MCF 10A (cell line): ENCODE results near the gene CELF6. TPM values are rescaled to one million over a fixed set of nuclear protein-coding genes. Genes with fewer than 3 reads are reported as not detected.

Experiments used
- BruUV-seq: library from RNA; stranded (reverse); fragments of 400-500 nt; replicated peaks from 2 replicates; lab custom pipeline; 2021; lab: Mats Ljungman, UMichigan
- CTCF ChIA-PET: fragments of 300-600 bp; sonication (Branson Sonifier 250); formaldehyde crosslinking; extraction: SDS; loops from one replicate; lab custom pipeline; 2021; ENCODE audit warnings: antibody characterized with exemption, inconsistent platforms; lab: Yijun Ruan, JAX
- POLR2A ChIA-PET: fragments of 300-600, 350-650 bp; sonication (Branson Sonifier 250); formaldehyde crosslinking; extraction: SDS; loops from one replicate; lab custom pipeline; 2020; ENCODE audit warnings: antibody characterized with exemption, inconsistent platforms; lab: Yijun Ruan, JAX
- DNase-seq: peaks from one replicate; pipeline ENCODE4 v3.0.0-alpha.2; 2018; ENCODE audit not compliant: unreplicated experiment
- H3K27ac Mint-ChIP-seq: one replicate; pipeline ENCODE4 v1.8.0; 2022; ENCODE audit warnings: mild to moderate bottlenecking, low read depth, mixed read lengths; ENCODE audit not compliant: unreplicated experiment
- H3K27me3 Mint-ChIP-seq: one replicate; pipeline ENCODE4 v1.8.0; 2022; ENCODE audit warnings: mixed read lengths; ENCODE audit not compliant: insufficient read depth, unreplicated experiment
- H3K36me3 Mint-ChIP-seq: one replicate; pipeline ENCODE4 v1.8.0; 2022; ENCODE audit warnings: mild to moderate bottlenecking, moderate library complexity, mixed read lengths; ENCODE audit not compliant: insufficient read depth, unreplicated experiment
- H3K4me1 Mint-ChIP-seq: one replicate; pipeline ENCODE4 v1.8.0; 2022; ENCODE audit warnings: mixed read lengths; ENCODE audit not compliant: insufficient read depth, unreplicated experiment
- H3K4me3 Mint-ChIP-seq: one replicate; pipeline ENCODE4 v1.8.0; 2022; ENCODE audit warnings: mild to moderate bottlenecking, moderate library complexity, mixed read lengths; ENCODE audit not compliant: unreplicated experiment
- H3K9me3 Mint-ChIP-seq: one replicate; pipeline ENCODE4 v1.8.0; 2022; ENCODE audit warnings: mixed read lengths; ENCODE audit not compliant: unreplicated experiment
- intact Hi-C: fragments of 100-400 bp; cut with micrococcal nuclease; formaldehyde crosslinking; loops from 2 replicates; pipeline ENCODE4 v1.14.1; 2022
- total RNA-seq: library from RNA; stranded (reverse); gene quantifications from 2 replicates; pipeline ENCODE4 v1.2.3, GENCODE V29; 2022
- TF ChIP-seq, protein P1 (sequence below): fragments of 200-600 bp; IDR thresholded peaks from one replicate; pipeline ENCODE4 v1.8.0; 2022; ENCODE audit warnings: antibody characterized with exemption, mild to moderate bottlenecking; ENCODE audit not compliant: unreplicated experiment

Gene CELF6
- total RNA-seq, 1 experiment from 2014 or later, result 0.26 TPM

DNA sequence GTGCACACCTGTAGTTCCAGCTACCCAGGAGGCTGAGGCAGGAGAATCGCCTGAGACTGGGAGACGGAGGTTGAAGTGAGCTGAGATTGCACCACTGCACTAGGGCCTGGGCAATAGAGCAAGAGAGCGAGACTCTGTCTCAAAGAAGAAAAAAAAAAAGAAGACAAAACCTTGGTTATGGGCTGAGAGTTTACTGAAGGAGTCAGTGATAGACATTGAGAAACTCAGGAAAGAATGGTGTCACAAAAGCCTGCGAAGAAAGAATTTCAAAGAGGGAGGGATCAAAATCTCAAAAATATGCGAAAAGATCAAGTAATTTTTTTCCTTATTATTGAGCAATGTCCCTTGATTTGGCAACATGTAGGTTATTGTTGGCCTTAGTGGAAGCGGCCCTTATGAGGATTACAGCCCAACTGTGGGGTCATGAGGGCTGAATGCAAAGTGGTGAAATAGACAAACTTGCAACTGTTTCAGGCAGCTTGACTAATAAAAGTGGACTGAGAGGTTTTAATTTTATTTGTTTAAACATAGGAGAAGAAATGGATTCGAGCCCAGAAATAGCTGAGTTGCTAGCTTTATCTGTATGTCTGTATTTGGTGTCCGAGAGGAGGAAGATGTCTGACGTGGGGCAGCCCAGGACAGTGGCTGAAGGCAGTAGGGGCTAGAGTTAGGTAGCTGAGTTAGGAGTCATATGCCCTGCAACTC lies 18.8 kb upstream of the CELF6 start:
- TF ChIP-seq, protein P1, sequence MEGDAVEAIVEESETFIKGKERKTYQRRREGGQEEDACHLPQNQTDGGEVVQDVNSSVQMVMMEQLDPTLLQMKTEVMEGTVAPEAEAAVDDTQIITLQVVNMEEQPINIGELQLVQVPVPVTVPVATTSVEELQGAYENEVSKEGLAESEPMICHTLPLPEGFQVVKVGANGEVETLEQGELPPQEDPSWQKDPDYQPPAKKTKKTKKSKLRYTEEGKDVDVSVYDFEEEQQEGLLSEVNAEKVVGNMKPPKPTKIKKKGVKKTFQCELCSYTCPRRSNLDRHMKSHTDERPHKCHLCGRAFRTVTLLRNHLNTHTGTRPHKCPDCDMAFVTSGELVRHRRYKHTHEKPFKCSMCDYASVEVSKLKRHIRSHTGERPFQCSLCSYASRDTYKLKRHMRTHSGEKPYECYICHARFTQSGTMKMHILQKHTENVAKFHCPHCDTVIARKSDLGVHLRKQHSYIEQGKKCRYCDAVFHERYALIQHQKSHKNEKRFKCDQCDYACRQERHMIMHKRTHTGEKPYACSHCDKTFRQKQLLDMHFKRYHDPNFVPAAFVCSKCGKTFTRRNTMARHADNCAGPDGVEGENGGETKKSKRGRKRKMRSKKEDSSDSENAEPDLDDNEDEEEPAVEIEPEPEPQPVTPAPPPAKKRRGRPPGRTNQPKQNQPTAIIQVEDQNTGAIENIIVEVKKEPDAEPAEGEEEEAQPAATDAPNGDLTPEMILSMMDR, result no peak
- peak; percentile 78 for DNase-seq
- H3K27ac Mint-ChIP-seq, result peak overlapping the region; percentile 55
- no TSS peak for BruUV-seq
- no peak overlapping the region for H3K4me3 Mint-ChIP-seq
- peaks cover 13% of the 10 kb centered on the region for H3K4me1 Mint-ChIP-seq
- H3K9me3 Mint-ChIP-seq, result no peaks in the 10 kb centered on the region
- POLR2A ChIA-PET, result interaction anchor here (0.6 to 1.9 kb wide), 6 partner anchors 10 to 135 kb away, joined by 4 to 6 read pairs (median 5); partner anchors contain the start of genes ARIH1 and HEXA
- H3K36me3 Mint-ChIP-seq, result peaks cover 15% of the 10 kb centered on the region
- intact Hi-C loops, result no loop called here
- no peaks in the 10 kb centered on the region for H3K27me3 Mint-ChIP-seq
- CTCF ChIA-PET, result interaction anchor here (1.4 kb wide), 1 partner anchor 26 kb away, joined by 3 read pairs; no protein-coding TSS in a partner anchor

DNA sequence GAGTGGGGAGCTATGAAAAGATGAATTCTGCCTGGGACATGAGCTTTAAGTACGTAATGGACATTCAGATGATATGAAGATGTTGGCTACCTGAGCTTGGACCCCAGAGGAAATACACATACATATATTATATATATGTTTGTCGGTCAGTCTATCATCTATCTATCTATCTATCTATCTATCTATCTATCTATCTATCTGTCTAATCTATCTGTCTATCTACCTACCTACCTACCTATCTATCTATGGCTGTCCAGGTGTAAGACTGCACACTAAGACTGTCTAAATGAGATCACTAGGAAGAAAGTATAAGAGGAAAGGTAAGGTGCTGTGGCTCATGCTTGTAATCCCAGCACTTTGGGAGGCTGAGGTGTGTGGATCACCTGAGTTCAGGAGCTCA lies 18.2 kb upstream of the CELF6 start:
- no peaks in the 10 kb centered on the region for H3K27me3 Mint-ChIP-seq
- peaks cover 18% of the 10 kb centered on the region for H3K36me3 Mint-ChIP-seq
- DNase-seq, result no peak
- H3K4me3 Mint-ChIP-seq, result no peak overlapping the region
- TF ChIP-seq, protein P1, result no peak
- CTCF ChIA-PET, result interaction anchor here (1.4 kb wide), 1 partner anchor 25 kb away, joined by 3 read pairs; no protein-coding TSS in a partner anchor
- peaks cover 13% of the 10 kb centered on the region for H3K4me1 Mint-ChIP-seq
- POLR2A ChIA-PET, result interaction anchor here (1.4 kb wide), 1 partner anchor 38 kb away, joined by 5 read pairs; the partner anchor contains the start of gene HEXA
- H3K27ac Mint-ChIP-seq, result peak overlapping the region; percentile 55
- H3K9me3 Mint-ChIP-seq, result no peaks in the 10 kb centered on the region
- no TSS peak for BruUV-seq
- intact Hi-C loops, result no loop called here

DNA sequence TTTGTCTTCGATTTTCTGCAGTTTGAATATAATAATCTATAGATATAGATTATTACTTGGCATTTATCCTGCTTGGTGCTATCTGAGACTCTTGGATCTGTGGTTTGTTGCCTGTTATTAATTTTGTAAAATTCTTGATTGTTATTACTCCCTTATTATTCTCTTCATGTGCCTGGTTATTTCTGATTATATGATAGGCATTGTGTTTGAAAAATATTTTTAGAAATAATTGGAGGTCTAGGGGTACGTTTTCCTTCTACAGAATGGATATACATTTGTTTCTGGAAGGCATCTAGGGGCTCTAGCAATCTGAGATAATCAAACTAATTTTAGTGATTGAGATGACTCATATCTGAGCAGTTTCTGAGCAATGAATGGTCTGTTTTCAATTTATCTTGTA lies 14.9 kb upstream of the CELF6 start:
- intact Hi-C loops, result no loop called here
- H3K4me3 Mint-ChIP-seq, result no peak overlapping the region
- H3K36me3 Mint-ChIP-seq, result peaks cover 31% of the 10 kb centered on the region
- H3K9me3 Mint-ChIP-seq, result no peaks in the 10 kb centered on the region
- TF ChIP-seq, protein P1, result no peak
- no peaks in the 10 kb centered on the region for H3K27me3 Mint-ChIP-seq
- CTCF ChIA-PET, result no interaction called here
- no peak for DNase-seq
- no TSS peak for BruUV-seq
- H3K27ac Mint-ChIP-seq, result no peak overlapping the region
- POLR2A ChIA-PET, result no interaction called here
- H3K4me1 Mint-ChIP-seq, result peaks cover 10% of the 10 kb centered on the region

DNA sequence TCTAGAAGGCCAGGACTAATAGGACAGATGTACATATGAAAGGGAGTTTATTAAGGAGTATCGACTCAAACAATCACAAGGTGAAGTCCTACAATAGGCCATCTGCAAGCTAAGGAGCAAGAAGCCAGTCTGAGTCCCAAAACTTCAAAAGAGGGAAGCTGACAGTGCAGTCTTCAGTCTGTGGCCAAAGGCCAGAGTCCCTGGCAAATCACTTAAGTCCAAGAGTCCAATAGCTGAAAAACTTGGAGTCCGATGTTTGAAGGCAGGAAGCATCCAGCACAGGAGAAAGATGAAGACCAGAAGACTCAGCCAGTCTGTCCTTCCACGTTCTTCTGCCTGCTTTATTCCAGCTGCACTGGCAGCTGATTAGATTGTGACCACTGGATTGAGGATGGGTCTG lies 11.1 kb upstream of the CELF6 start:
- H3K9me3 Mint-ChIP-seq, result no peaks in the 10 kb centered on the region
- no peak overlapping the region for H3K27ac Mint-ChIP-seq
- TF ChIP-seq, protein P1, result no peak
- no peaks in the 10 kb centered on the region for H3K27me3 Mint-ChIP-seq
- BruUV-seq, result no TSS peak
- ChIA-PET POLR2A (interaction anchor here (0.6 to 1.5 kb wide), 3 partner anchors 13 to 51 kb away, joined by 3 to 4 read pairs (median 3); partner anchors contain the start of gene HEXA), CTCF (interaction anchor here (0.6 to 1.5 kb wide), 3 partner anchors 18 to 202 kb away, joined by 3 to 6 read pairs (median 5); no protein-coding TSS in a partner anchor)
- H3K4me1 Mint-ChIP-seq, result no peaks in the 10 kb centered on the region
- no peak for DNase-seq
- intact Hi-C loops, result no loop called here
- H3K4me3 Mint-ChIP-seq, result no peak overlapping the region
- H3K36me3 Mint-ChIP-seq, result peaks cover 21% of the 10 kb centered on the region
